WTC11 (cell line): Measurements from ENCODE around the gene PXYLP1.

ENCODE experiments used
- CBFB ChIP-seq: sonication (generic); formaldehyde crosslinking; IDR thresholded peaks from 2 replicates; pipeline ENCODE4 v1.8.1; 2022; ENCODE audit warnings: mild to moderate bottlenecking, low read depth, missing genetic modification reagents
- CREB1 ChIP-seq: sonication (generic); formaldehyde crosslinking; IDR thresholded peaks from 2 replicates; pipeline ENCODE4 v1.8.0; 2023; ENCODE audit warnings: mild to moderate bottlenecking, missing genetic modification reagents
- ETV6 ChIP-seq: sonication (generic); formaldehyde crosslinking; IDR thresholded peaks from 2 replicates; pipeline ENCODE4 v1.8.1; 2022; ENCODE audit warnings: mild to moderate bottlenecking, missing genetic modification reagents
- FOXP1 ChIP-seq: sonication (generic); formaldehyde crosslinking; IDR thresholded peaks from 2 replicates; pipeline ENCODE4 v1.8.0; 2022; ENCODE audit warnings: missing genetic modification reagents, mild to moderate bottlenecking, moderate library complexity, borderline replicate concordance
- ZNF121 ChIP-seq: sonication (generic); formaldehyde crosslinking; IDR thresholded peaks from 2 replicates; pipeline ENCODE4 v1.8.0; 2023; ENCODE audit warnings: missing genetic modification reagents
- TF ChIP-seq, protein P1 (sequence below): fragments of 200-600 bp; IDR thresholded peaks from 2 replicates; pipeline ENCODE4 v1.8.0; 2022; ENCODE audit warnings: antibody characterized with exemption
- TF ChIP-seq, protein P2 (sequence below): sonication (generic); formaldehyde crosslinking; conservative IDR thresholded peaks from 2 replicates; pipeline ENCODE4 v1.8.1; 2022; ENCODE audit warnings: mild to moderate bottlenecking, missing genetic modification reagents
- TF ChIP-seq, protein P3 (sequence below): sonication (generic); formaldehyde crosslinking; IDR thresholded peaks from 2 replicates; pipeline ENCODE4 v1.8.1; 2023; ENCODE audit warnings: mild to moderate bottlenecking, missing genetic modification reagents, moderate library complexity
- TF ChIP-seq, protein P4 (sequence below): sonication (generic); formaldehyde crosslinking; conservative IDR thresholded peaks from 2 replicates; pipeline ENCODE4 v1.8.1; 2023; ENCODE audit warnings: mild to moderate bottlenecking, low read depth, missing genetic modification reagents, moderate library complexity

DNA sequence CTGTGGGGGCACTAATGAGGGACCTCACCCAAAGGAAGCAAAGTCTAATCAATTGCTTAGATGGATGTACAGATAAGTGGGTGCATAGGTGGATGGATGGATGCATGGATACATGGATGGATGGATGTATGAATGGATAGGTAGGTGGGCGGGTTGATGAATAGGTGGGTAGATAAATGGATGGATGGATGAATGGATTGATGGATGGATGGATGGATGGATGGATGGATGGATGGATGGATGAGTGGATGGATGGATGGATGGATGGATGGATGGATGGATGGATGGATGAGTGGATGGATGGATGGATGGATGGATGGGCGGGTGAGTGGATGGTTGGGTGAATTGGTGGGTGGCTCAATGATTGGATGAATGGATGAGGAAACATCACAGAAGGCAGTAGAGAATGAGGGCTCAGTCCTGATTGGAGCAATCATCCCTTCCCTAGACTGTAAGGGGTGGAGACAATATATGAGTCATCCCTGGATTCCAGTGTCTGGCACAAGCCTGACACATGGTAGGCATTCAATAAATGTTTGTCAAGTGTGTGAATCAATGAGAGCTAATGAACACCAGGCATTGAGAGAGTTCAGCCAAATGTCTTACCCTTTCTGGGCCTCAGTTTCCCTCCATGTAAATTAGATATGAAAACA is 40.4 kb upstream of the PXYLP1 start:
- TF ChIP-seq, protein P1, sequence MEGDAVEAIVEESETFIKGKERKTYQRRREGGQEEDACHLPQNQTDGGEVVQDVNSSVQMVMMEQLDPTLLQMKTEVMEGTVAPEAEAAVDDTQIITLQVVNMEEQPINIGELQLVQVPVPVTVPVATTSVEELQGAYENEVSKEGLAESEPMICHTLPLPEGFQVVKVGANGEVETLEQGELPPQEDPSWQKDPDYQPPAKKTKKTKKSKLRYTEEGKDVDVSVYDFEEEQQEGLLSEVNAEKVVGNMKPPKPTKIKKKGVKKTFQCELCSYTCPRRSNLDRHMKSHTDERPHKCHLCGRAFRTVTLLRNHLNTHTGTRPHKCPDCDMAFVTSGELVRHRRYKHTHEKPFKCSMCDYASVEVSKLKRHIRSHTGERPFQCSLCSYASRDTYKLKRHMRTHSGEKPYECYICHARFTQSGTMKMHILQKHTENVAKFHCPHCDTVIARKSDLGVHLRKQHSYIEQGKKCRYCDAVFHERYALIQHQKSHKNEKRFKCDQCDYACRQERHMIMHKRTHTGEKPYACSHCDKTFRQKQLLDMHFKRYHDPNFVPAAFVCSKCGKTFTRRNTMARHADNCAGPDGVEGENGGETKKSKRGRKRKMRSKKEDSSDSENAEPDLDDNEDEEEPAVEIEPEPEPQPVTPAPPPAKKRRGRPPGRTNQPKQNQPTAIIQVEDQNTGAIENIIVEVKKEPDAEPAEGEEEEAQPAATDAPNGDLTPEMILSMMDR, result no peak
- TF ChIP-seq, protein P2, sequence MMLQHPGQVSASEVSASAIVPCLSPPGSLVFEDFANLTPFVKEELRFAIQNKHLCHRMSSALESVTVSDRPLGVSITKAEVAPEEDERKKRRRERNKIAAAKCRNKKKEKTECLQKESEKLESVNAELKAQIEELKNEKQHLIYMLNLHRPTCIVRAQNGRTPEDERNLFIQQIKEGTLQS (CRISPR knock-in tag), result no peak
- TF ChIP-seq ETV6 (no peak), ZNF121 (CRISPR knock-in tag) (no peak), CBFB (no peak), CREB1 (CRISPR knock-in tag) (no peak), FOXP1 (CRISPR knock-in tag) (no peak)
- TF ChIP-seq, protein P3, sequence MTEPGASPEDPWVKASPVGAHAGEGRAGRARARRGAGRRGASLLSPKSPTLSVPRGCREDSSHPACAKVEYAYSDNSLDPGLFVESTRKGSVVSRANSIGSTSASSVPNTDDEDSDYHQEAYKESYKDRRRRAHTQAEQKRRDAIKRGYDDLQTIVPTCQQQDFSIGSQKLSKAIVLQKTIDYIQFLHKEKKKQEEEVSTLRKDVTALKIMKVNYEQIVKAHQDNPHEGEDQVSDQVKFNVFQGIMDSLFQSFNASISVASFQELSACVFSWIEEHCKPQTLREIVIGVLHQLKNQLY (CRISPR knock-in tag), result no peak
- TF ChIP-seq, protein P4, sequence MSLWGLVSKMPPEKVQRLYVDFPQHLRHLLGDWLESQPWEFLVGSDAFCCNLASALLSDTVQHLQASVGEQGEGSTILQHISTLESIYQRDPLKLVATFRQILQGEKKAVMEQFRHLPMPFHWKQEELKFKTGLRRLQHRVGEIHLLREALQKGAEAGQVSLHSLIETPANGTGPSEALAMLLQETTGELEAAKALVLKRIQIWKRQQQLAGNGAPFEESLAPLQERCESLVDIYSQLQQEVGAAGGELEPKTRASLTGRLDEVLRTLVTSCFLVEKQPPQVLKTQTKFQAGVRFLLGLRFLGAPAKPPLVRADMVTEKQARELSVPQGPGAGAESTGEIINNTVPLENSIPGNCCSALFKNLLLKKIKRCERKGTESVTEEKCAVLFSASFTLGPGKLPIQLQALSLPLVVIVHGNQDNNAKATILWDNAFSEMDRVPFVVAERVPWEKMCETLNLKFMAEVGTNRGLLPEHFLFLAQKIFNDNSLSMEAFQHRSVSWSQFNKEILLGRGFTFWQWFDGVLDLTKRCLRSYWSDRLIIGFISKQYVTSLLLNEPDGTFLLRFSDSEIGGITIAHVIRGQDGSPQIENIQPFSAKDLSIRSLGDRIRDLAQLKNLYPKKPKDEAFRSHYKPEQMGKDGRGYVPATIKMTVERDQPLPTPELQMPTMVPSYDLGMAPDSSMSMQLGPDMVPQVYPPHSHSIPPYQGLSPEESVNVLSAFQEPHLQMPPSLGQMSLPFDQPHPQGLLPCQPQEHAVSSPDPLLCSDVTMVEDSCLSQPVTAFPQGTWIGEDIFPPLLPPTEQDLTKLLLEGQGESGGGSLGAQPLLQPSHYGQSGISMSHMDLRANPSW, result no peak
